Measurements from ENCODE around the gene LMAN2L. TPM values are rescaled to one million over a fixed set of nuclear protein-coding genes. Genes with fewer than 3 reads are reported as not detected.

LMAN2L gene
- polyA plus RNA-seq, 1 experiment: 35.1 TPM

DNA sequence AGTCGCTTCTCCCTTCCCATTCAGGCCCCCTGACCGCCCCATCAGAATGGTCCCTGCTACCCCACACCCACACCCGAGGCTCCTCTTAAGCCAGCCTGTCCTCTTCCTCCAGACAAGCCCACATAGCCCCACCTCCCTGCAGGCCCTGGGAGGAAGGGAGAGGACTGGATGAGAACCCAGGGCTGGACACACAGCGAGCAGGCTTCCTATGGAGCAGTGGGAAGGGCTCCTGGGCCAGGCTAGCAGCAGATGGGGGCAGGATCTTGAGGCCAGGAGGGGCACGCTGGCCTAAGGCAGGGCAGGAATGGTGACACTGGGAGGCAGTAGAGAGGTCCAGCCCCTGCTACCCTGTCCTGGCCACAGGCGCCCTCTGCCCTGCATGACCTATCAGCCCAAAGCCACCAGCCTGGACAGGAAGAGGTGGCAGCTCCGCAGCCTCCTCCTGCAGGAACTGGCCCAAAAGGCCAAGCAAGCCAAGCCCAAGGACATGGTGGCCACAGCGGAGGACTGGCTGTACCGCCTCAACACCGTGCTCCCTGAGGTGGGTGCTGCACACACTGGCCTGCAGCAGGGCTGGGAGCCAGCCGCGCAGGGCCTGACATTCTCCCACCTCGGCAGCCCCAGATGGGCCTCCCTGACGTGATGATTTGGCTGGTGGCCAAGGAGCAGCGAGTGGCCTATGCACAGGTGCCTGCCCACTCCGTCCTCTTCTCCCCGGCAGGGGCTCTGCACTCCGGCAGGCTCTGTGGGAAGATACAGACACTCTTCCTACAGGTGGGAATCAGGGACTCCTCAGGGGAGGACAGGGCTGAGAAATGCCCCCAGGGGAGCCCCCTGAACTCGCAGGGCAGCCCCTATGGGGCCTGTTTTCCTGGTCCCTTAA, 54.0 kb downstream of the LMAN2L start:
- Histone ChIP-seq H3K27me3 (ENCODE audit: control insufficient read depth, insufficient read depth, low read length) (peaks cover 13% of the 10 kb centered on the region), H3K27ac (ENCODE audit: low read depth, low read length) (no peak overlapping the region), H3K9me3 (ENCODE audit: control insufficient read depth, insufficient read depth, low read length) (no peaks in the 10 kb centered on the region), H3K4me3 (ENCODE audit: low read depth, low read length) (no peak overlapping the region)
- ChIA-PET CTCF (interaction anchor here (0.6 kb wide), 2 partner anchors 28 to 76 kb away, joined by 3 read pairs; no protein-coding TSS in a partner anchor), POLR2A (no interaction called here)
- no peak for DNase-seq (ENCODE audit: low read depth, low spot score)
- TF ChIP-seq, protein P1, sequence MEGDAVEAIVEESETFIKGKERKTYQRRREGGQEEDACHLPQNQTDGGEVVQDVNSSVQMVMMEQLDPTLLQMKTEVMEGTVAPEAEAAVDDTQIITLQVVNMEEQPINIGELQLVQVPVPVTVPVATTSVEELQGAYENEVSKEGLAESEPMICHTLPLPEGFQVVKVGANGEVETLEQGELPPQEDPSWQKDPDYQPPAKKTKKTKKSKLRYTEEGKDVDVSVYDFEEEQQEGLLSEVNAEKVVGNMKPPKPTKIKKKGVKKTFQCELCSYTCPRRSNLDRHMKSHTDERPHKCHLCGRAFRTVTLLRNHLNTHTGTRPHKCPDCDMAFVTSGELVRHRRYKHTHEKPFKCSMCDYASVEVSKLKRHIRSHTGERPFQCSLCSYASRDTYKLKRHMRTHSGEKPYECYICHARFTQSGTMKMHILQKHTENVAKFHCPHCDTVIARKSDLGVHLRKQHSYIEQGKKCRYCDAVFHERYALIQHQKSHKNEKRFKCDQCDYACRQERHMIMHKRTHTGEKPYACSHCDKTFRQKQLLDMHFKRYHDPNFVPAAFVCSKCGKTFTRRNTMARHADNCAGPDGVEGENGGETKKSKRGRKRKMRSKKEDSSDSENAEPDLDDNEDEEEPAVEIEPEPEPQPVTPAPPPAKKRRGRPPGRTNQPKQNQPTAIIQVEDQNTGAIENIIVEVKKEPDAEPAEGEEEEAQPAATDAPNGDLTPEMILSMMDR (IDR thresholded peaks at IDR 0.05; ENCODE audit: low read depth, low read length): peak; percentile 1; the same call in 1 of the 2 replicates

DNA sequence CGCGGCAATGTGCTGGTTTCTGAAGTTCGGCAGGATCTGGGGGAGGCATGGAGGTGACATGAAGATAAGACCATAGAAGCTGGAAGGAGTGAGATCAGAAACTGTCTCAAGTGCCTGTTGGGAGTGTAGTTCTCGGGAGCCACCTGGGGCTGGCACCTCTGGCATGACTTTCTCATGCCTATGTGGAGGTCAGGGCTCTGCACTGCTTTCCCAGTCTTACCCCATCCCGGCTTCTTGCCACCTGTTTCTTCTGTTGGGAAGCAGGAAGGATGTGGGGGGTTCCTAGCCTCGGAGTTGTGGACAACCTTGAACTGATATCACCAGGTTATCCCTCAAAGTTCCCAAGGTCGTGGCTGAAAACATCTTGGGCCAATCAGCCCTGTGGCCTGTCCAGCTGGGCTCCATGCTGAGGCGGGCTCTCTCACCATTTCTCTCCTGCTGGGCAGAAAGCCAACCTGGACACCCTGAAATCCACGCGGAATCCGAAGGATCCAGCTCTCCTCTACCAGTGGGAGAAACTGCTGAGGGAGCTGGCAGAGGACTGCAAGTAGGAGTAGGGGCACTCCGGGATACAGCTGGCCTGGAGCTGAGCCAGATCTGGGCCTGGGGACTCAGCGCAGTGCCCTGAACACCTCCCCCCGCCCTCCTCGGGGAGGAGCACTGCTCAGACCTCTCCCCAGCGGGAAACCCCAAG, 54.8 kb downstream of the LMAN2L start:
- ChIA-PET POLR2A (no interaction called here), CTCF (no interaction called here)
- H3K27ac ChIP-seq (ENCODE audit: low read depth, low read length): no peak overlapping the region
- no peak for DNase-seq (ENCODE audit: low read depth, low spot score)
- no peaks in the 10 kb centered on the region for H3K9me3 ChIP-seq (ENCODE audit: control insufficient read depth, insufficient read depth, low read length)
- peaks cover 15% of the 10 kb centered on the region for H3K27me3 ChIP-seq (ENCODE audit: control insufficient read depth, insufficient read depth, low read length)
- TF ChIP-seq, protein P1 (IDR thresholded peaks at IDR 0.05; ENCODE audit: low read depth, low read length): no peak
- H3K4me3 ChIP-seq (ENCODE audit: low read depth, low read length): no peak overlapping the region

DNA sequence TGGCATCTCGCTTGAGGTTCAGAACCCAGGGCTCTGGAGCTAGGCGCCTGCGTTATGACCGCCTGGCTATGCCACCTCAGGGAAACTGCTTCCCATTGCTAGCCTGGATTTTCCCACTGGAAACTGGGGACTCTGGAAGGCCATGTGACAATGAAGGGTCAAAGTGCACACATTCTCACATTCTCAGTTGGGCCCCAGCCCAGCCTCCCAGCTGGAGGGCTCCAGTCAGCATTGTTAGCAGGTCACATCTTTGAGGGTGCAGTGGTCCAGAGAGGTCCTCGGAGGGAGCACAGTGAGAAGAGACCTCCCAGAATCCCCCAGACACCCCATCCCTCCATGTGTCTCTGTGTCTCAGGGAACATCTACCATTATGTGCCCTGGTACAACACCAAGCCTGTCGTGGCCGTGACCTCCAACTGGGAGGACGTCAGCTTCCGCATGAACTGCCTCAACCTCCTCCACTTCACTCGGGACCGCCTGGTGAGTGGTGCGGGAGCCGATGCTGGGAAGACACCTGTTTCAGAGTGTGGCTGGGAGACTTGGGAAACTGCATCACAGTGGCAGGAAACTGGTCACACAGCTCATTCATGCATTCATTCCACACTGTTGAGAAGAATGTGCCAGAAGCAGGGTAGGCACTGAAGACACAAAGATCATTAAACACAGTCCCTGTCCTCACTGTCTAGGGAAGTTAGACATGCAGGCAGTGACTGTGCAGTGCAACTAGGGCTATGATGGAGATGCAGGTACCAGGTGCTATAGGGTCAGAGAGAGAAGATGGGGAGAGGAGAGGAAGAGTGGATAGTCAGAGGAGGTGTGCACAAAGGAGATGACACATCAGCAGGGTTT, 55.7 kb downstream of the LMAN2L start:
- ChIA-PET CTCF (no interaction called here), POLR2A (no interaction called here)
- no peak overlapping the region for H3K4me3 ChIP-seq (ENCODE audit: low read depth, low read length)
- TF ChIP-seq, protein P1 (IDR thresholded peaks at IDR 0.05; ENCODE audit: low read depth, low read length): no peak
- no peaks in the 10 kb centered on the region for H3K9me3 ChIP-seq (ENCODE audit: control insufficient read depth, insufficient read depth, low read length)
- DNase-seq (ENCODE audit: low read depth, low spot score): no peak
- peaks cover 22% of the 10 kb centered on the region for H3K27me3 ChIP-seq (ENCODE audit: control insufficient read depth, insufficient read depth, low read length)
- no peak overlapping the region for H3K27ac ChIP-seq (ENCODE audit: low read depth, low read length)

- peaks cover 22% of the 10 kb centered on the region for H3K27me3 ChIP-seq (ENCODE audit: control insufficient read depth, insufficient read depth, low read length)
- no peak overlapping the region for H3K4me3 ChIP-seq (ENCODE audit: low read depth, low read length)
- no peak for DNase-seq (ENCODE audit: low read depth, low spot score)
- TF ChIP-seq, protein P1 (IDR thresholded peaks at IDR 0.05; ENCODE audit: low read depth, low read length): no peak
- H3K27ac ChIP-seq (ENCODE audit: low read depth, low read length): no peak overlapping the region
- no peaks in the 10 kb centered on the region for H3K9me3 ChIP-seq (ENCODE audit: control insufficient read depth, insufficient read depth, low read length)
- POLR2A ChIA-PET: no interaction called here
- CTCF ChIA-PET: no interaction called here
Observed at GRCh38 chr2:96683307-96683706, 56.6 kb downstream of the LMAN2L start.
